GM18868 (cell line): ENCODE measurements around the gene PLXND1.

Experiments used
- ATAC-seq: cut with Tn5 transposase; IDR thresholded peaks from one replicate; pipeline ENCODE4 v1.9.1; 2021; ENCODE audit warnings: mild to moderate bottlenecking, moderate library complexity; ENCODE audit not compliant: unreplicated experiment

The PLXND1 gene

GRCh38 chr3:129567176-129567705 is 39.2 kb downstream of the PLXND1 start:
- no peak for ATAC-seq

GRCh38 chr3:129565902-129566301 is 40.6 kb downstream of the PLXND1 start:
- ATAC-seq, result no peak

- ATAC-seq, result no peak
These were observed 41.4 kb downstream of the PLXND1 start for GRCh38 chr3:129564981-129565644.

- ATAC-seq, result no peak
These were observed 42.5 kb downstream of the PLXND1 start for GRCh38 chr3:129563850-129564535.

GRCh38 chr3:129563332-129563731 is 43.1 kb downstream of the PLXND1 start:
- no peak for ATAC-seq

GRCh38 chr3:129562803-129563202 is 43.7 kb downstream of the PLXND1 start:
- no peak for ATAC-seq

GRCh38 chr3:129561619-129562248 is 44.7 kb downstream of the PLXND1 start:
- no peak for ATAC-seq

- no peak for ATAC-seq
These were observed 45.4 kb downstream of the PLXND1 start for GRCh38 chr3:129560911-129561594.

GRCh38 chr3:129560269-129560787 is 46.1 kb downstream of the PLXND1 start:
- no peak for ATAC-seq

GRCh38 chr3:129559565-129560079 is 46.9 kb downstream of the PLXND1 start:
- no peak for ATAC-seq

GRCh38 chr3:129558772-129559564 is 47.5 kb downstream of the PLXND1 start:
- ATAC-seq, result no peak

- ATAC-seq, result no peak
These were observed 48.2 kb downstream of the PLXND1 start for GRCh38 chr3:129558081-129558771.

GRCh38 chr3:129557548-129557894 is 49.0 kb downstream of the PLXND1 start:
- ATAC-seq, result no peak

GRCh38 chr3:129556890-129557547 is 49.5 kb downstream of the PLXND1 start:
- ATAC-seq, result no peak

- no peak for ATAC-seq
These were observed 50.1 kb downstream of the PLXND1 start for GRCh38 chr3:129556358-129556695.

- ATAC-seq, result no peak
These were observed 50.7 kb downstream of the PLXND1 start for GRCh38 chr3:129555616-129556357.

GRCh38 chr3:129555153-129555550 is 51.3 kb downstream of the PLXND1 start:
- no peak for ATAC-seq

- ATAC-seq, result no peak
These were observed 51.9 kb downstream of the PLXND1 start for GRCh38 chr3:129554356-129555152.
